Left hindlimb (tissue), 1 donor: ENCODE measurements around the gene SMG6.

ENCODE experiments used
- DNase-seq: peaks from one replicate; pipeline ENCODE4 v3.0.0-alpha.2; 2018

Gene SMG6

GRCh38 chr17:2041561-2042389 is 261.8 kb downstream of the SMG6 start, which contains the start of gene OVCA2:
Gene OVCA2 (plus strand): TSS chr17:2042022. CDS start chr17:2042048, 26 bp downstream.
- peak; percentile 96 for DNase-seq

DNA sequence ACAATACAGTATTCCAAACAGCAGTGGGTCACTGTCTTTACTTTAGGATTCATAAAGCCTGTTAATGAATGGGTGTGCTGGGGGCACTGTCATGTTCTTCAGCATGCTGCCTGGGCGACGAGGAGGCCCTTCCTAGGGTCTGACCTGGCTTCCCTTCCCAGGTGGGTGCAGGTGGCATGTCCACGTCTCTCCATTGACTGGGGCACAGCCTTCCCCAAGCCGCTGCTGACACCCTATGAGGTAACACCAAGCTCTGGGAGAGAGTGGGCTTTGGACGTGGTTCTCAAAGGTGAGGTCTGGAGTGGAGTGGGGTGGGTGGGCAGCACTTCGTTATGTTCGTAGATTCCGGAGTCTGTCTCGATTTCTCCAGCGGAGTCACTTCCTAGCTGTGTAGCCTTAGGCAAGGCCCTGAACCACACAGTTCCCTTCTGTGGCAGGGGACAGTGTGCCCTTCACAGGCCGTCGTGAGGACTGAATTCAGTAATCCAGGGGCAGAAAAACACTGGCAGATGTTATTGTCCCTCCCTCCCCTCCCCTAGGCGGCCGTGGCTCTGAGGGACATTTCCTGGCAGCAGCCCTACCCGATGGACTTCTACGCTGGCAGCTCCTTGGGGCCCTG is 262.5 kb downstream of the SMG6 start:
- DNase-seq, result no peak

- no peak for DNase-seq
These were observed 263.3 kb downstream of the SMG6 start for GRCh38 chr17:2040219-2040827.

DNA sequence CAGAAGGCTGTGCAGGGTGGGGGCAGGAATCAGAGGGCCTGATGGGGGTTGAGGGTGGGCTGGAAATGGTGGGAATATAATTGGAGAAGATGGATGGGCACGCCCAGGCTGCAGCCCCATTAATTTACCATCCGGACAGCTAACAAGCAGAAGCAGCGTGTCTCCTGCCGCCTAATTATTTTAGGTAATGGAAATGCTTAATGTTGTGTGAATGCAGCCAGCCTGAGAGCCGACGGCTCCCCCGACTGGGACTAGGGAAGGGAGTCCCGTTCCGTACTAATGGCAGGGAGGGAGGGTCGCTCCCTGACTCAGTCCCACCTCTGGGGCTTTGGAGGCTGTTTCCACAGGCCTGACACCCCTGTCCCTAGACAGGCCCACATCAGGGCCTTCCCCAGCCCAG is 266.4 kb downstream of the SMG6 start:
- DNase-seq, result no peak

- no peak for DNase-seq
These were observed 267.8 kb downstream of the SMG6 start for GRCh38 chr17:2035541-2036488.

DNA sequence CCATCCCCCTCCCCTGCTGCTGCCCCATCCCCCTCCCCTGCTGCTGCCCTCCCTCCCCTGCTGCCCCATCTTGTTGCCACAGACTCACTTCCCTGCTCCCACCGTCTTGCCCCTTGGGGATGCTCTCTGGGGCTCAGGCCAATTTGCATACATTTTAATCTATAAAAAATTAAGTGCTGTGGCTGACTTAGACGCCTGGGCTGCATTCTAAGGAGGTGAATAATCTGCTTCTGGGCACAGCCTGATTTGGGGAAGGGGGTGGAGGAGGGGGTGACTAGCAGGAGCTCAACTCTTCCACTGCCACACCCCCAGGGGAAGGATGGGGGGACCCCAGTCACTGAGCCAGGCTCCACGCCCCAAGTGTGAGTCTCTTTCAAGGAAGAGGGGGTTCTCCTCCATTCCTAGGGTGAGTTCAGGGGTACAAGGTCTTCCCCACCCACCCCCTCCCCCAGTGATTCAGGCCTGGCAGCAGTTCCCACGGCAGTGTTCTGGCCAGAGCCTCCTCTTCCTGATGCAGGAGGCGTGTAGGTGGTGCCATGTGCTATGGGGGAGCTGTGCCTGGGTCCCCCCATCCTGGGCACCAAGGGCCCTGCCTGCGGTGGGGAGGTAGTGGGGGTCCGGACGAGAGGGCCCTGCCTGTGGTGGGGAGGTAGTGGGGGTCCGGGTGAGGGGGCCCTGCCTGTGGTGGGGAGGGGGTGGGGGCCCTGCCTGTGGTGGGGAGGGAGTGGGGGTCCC is 268.6 kb downstream of the SMG6 start:
- DNase-seq, result no peak

- no peak for DNase-seq
These were observed 269.4 kb downstream of the SMG6 start for GRCh38 chr17:2034157-2034556.

GRCh38 chr17:2033153-2033552 is 270.4 kb downstream of the SMG6 start:
- DNase-seq, result no peak

- no peak for DNase-seq
These were observed 272.8 kb downstream of the SMG6 start for GRCh38 chr17:2030779-2031163.

- peak; percentile 89 for DNase-seq
These were observed 273.4 kb downstream of the SMG6 start, which contains the start of gene DPH1 for GRCh38 chr17:2029911-2030778. Gene DPH1 (plus strand): TSS chr17:2030153. CDS start chr17:2030170, 17 bp downstream.

GRCh38 chr17:2028737-2029136 is 274.8 kb downstream of the SMG6 start:
- DNase-seq, result no peak

DNA sequence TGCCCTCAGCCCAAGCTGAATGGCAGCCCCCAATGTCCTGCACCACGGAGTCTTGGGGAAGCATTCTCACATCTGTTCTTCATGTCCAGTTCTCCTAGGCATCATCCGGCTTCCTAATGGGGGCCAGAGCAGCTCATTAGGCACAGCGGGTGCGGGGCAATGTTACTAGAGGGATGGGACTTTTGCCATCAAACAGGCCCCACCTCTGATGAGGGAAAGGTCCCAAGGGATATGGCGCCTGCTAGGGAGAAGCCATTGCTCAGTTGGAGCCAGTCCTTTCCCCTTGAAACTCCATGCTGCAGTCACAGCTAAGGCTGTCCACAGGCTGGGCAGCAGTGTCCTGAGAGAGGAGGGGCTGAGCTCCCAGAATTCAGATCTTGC is 275.4 kb downstream of the SMG6 start:
- no peak for DNase-seq

DNA sequence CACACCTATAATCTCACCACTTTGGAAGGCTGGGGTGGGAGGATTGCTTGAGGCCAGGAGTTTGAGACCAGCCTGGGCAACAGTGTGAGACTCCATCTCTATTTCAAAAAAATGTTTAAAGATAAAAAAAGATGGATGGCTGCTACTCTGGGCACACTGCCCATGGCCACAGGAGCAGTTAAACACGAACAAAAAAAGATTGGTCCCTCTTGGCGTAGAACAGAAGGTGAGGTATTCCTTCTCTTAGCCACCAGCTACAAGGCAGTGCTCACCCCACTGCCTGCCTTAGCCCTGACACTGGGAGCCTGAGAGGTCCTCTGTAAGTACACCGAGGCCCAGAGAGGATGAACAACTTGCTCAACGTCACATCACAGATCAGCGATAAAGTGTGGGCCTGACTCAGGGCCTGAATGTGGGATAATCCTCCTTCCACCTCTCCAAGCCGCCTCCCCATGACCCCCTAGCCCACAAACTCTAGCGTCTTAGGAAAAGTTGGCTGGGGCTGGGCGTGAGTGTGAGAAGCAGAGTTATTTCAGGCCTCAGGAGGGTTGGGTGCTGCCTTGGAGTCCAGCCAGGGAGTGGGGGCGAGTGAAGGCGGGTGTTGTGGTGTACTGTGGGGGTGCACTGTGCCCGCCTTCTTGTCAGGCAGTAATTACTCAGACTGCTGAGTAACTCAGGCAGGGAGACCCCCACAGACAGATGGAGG is 275.9 kb downstream of the SMG6 start:
- no peak for DNase-seq

DNA sequence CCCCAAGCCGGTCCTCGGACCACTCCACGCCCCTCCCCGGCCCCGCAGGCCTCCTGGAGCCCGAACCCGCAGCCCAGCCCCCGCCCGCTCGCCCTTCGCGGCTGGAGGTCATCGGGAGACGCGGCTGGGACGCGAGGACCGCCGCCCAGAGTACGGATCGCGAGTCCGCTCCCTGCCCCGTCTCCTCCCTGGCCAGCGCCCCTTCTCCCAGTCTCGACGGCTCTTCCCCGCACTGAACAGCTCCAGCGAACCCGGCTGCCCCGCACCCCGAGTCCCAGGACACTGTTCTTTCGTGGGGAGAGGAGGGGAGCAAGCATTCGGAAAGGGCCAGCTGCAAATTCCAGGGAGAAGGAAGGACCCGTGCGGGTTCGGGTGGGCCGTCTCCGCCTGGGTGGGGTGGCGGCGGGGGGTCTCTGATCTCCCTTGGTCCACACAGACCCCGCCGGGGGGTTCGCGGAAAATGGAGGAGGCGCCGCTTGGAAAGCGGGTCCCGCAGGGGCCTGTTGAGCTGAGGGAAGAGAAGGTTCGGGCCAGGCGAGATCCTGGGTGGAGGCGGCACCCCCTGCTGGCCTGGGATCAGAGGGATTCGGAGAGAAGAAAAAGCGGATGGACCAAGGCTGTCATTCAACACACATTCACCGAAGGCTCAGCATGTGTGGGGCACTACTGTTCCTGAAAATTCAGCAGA is 277.8 kb downstream of the SMG6 start:
- DNase-seq, result peak; percentile 77

DNA sequence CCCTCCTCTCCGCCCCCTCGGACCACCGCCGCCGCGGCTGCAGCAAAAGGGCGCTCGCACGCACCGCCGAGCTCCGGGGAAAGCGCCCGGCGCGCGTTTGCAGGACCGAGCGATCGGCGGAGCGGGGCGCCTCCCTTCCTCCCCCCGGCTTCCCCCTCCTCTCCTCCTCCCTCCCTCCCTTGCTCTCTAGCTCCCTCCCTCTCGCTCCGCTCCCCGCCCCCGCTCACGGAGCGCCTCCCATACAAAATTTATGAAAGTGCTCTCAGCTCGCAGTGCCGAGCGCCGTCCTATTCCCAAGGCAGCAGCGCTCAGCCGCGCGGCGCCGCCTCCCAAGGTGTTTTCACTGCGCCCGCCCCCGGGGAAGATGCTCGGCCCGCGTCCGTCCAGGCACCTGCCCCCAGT is 278.4 kb downstream of the SMG6 start, which contains the start of gene RTN4RL1:
Gene RTN4RL1 (minus strand): TSS at position 115 of the 402 bp plus-strand sequence. CDS start 469 bp downstream, outside the sequence.
- peak; percentile 68 for DNase-seq

DNA sequence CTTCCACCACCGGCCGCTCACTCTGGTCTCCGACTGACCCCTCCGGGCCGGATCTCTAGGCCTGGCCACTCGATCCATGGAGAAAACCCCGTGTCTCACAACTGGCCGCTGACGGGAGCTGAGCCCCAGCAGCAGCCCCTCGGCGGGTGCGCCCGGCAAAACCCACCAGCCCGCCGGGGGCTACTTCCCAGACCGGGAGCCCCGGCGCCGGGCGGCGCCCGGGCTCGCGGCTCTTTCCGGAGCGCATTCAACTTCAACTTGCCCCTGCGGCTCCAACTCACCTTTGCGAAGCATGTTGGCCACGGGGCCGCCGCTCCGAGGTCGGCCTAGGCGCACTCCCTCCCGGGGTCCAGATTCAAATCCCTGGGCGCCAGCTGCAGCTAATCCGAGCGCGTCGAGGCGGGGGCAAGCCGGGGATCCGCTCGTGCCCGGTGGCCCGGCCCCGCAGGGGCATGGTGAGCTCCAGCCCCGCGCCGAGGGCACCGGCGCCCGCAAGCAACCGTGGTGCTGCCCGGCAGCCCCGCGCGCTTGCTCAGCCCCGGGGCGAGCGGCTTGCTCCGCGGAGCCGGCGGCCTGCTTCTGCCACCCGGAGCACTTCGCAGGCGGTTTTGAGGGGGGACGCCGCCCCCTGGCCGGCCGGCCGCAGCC is 278.9 kb downstream of the SMG6 start:
- DNase-seq, result no peak

DNA sequence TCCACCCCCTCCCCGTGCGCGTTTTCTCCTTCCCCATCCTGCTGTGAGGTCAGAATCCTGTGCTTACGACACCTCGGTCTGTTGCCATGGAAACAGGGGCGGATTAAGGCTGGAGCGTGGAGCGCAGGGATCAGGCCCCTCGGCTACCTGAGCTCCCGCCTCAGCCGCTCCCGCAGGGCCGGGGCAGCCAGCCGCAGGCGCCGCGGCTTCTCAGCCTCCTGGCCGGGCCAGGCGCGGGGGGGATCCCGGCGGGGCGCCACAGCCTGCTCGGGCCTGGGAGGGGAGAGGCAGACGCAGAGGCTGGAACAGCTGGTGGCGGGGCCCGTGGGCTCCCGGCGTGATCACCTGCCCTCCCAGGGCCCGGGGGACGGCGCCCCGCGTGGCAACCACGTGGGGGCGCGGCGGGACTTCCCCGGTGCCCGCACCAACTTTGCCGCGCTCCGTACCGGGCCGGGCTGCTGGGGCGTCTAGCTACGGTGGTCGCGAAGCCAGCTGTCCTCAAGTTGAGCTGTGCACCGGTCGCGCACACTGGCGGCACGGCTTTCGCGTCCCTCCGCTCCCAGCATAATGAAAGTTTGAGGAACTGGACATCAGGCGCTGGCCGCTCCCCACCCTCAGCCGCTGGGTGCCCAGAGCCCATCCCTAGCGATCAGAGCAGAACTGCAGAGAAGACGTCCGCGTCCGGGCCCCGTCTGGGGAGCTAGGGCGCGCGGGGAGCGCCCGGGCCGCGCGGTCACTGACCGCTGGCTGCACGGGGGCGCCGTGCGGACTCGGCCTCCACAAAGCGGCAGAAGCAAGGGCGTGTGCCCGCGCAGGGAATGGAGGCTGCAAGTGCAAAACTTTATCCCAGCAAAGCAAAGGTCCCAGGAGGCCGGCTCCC is 279.7 kb downstream of the SMG6 start:
- no peak for DNase-seq

DNA sequence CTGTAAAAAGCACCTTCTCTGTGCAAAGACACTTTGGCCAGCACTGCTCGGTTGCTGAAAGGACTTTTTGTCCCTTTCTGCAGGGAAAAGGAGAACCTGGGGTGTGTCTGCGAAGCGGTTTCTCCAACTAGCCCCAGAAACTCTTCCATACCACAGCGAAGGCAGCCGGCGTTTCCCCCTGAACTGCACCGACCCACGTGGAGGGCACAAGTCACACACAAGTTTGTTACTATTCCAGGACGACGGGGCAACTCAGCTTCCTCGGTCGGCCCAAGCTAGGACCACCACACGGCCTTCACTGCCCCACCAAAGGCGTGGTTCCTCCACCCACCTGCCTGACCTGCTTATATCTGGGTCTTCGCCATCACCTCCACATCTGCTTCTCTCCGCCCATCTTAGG is 280.3 kb downstream of the SMG6 start:
- no peak for DNase-seq
